Brain microvascular endothelial cell (primary cell): ENCODE measurements around the gene DPYD.

ENCODE experiments used
- DNase-seq: peaks from one replicate; pipeline ENCODE4 v3.0.0-alpha.2; 2020
- H3K27ac ChIP-seq: fragments of 250-450 bp; sonication (Bioruptor Pico); 2 replicates; pipeline ENCODE4 v1.5.1; 2020; ENCODE audit warnings: mild to moderate bottlenecking, moderate library complexity
- H3K27me3 ChIP-seq: fragments of 250-450 bp; sonication (Bioruptor Pico); replicated peaks from 2 replicates; pipeline ENCODE4 v1.5.1; 2020; ENCODE audit warnings: mild to moderate bottlenecking
- H3K36me3 ChIP-seq: fragments of 250-450 bp; sonication (Bioruptor Pico); replicated peaks from 2 replicates; pipeline ENCODE4 v1.5.1; 2020; ENCODE audit warnings: mild to moderate bottlenecking
- H3K4me3 ChIP-seq: 2 replicates; pipeline ENCODE4 v1.5.1; 2011; ENCODE audit warnings: low read depth, mild to moderate bottlenecking, control low read depth, low read length, moderate library complexity
- in situ Hi-C: cut with HindIII; loops from 2 replicates; pipeline ENCODE4 v1.10.0; 2017; ENCODE audit warnings: low sequenced_read_pairs, low pct_ligation_motif_present
- TF ChIP-seq, protein P1 (sequence below): IDR thresholded peaks from 2 replicates; pipeline ENCODE4 v1.5.1; 2011; ENCODE audit warnings: low read depth, mild to moderate bottlenecking, moderate library complexity, low read length, control low read depth, inconsistent platforms; ENCODE audit errors: missing control alignments

DPYD gene

DNA sequence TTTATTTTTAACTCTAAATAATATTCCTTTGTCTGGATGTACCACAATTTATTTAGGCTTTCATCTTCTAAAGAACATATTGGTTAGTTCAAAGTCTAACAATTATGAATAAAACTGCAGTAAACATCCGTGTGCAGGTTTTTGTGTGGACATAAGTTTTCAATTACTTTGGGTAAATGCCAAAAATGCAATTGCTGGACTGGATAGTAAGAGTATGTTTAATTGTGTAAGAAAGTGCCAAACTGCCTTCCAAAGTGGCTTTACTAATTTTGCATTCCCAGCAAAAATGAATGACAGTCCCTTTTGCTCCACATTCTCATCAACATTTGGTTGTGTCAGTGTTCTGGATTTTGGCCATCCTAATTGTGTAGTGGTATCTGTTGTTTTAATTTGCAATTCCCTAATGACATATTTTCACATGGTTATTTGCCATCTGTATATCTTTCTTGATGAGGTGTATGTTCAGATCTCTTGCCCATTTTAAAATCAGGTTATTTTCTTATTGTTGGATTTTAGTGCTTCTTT is 113.8 kb downstream of the DPYD start:
- no peak for DNase-seq
- no peak overlapping the region for H3K27ac ChIP-seq
- H3K4me3 ChIP-seq = no peak overlapping the region
- TF ChIP-seq, protein P1, sequence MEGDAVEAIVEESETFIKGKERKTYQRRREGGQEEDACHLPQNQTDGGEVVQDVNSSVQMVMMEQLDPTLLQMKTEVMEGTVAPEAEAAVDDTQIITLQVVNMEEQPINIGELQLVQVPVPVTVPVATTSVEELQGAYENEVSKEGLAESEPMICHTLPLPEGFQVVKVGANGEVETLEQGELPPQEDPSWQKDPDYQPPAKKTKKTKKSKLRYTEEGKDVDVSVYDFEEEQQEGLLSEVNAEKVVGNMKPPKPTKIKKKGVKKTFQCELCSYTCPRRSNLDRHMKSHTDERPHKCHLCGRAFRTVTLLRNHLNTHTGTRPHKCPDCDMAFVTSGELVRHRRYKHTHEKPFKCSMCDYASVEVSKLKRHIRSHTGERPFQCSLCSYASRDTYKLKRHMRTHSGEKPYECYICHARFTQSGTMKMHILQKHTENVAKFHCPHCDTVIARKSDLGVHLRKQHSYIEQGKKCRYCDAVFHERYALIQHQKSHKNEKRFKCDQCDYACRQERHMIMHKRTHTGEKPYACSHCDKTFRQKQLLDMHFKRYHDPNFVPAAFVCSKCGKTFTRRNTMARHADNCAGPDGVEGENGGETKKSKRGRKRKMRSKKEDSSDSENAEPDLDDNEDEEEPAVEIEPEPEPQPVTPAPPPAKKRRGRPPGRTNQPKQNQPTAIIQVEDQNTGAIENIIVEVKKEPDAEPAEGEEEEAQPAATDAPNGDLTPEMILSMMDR = no peak
- H3K27me3 ChIP-seq = no peaks in the 10 kb centered on the region
- in situ Hi-C loops = no loop called here
- H3K36me3 ChIP-seq = no peaks in the 10 kb centered on the region

DNA sequence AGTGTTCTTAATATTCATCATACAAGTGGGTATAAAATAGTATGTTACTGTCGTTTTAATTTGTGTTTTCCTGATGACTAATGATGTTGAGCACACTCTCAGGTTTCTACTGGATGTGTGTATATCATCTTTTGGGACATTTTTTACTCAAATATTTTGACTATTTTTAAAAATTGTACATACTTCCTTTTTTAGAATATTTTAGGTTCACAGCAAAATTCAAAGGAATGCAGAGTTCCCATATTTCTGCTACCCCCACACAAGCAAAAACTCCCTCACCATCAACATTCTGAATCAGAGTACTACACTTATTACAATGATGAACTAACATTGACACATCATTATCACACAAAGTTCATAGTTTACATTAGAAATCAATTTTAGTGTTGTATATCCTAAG is 114.5 kb downstream of the DPYD start:
- DNase-seq = no peak
- in situ Hi-C loops = no loop called here
- no peak overlapping the region for H3K4me3 ChIP-seq
- no peaks in the 10 kb centered on the region for H3K36me3 ChIP-seq
- H3K27me3 ChIP-seq = no peaks in the 10 kb centered on the region
- TF ChIP-seq, protein P1 = no peak
- no peak overlapping the region for H3K27ac ChIP-seq

DNA sequence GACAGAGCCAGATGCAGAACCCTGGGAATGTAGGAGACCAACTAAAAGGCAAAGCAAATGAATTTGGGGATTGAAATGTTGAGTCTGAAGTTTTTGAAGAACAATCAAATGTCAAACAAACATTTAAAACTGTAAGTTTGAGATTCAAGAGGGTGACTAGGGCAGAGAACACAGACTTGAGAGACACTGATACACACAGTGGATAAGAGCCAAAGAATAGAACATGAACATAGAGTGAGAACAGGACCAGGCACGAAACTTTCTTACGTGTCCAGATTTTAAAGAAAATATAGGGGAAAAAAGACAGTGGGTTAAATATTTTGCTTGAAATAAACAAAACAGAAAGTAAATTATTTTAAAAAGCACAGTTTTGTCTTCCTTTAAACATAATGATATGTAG is 115.7 kb downstream of the DPYD start:
- Histone ChIP-seq H3K36me3 (no peaks in the 10 kb centered on the region), H3K27me3 (no peaks in the 10 kb centered on the region), H3K27ac (no peak overlapping the region), H3K4me3 (no peak overlapping the region)
- in situ Hi-C loops = no loop called here
- DNase-seq = no peak
- TF ChIP-seq, protein P1 = no peak

DNA sequence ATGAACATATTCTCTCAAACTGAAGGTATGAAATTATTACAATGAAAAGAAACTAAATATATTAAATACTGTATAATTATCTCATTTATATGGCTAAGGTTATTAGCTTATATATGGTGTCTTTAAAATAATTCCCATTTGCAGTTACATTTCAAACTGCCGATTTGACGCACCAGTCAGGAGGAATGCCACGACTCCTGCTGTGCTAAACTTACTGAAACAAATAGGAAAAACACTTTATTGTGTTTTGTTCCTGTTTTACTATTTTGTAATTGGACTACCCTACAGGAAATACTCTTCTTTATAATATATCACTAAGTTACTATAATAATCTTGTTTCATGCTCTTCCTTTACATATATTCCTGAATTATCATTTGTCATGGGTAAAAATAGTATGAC is 117.8 kb downstream of the DPYD start:
- DNase-seq = no peak
- Histone ChIP-seq H3K36me3 (no peaks in the 10 kb centered on the region), H3K4me3 (no peak overlapping the region), H3K27me3 (no peaks in the 10 kb centered on the region), H3K27ac (no peak overlapping the region)
- TF ChIP-seq, protein P1 = no peak
- in situ Hi-C loops = no loop called here

DNA sequence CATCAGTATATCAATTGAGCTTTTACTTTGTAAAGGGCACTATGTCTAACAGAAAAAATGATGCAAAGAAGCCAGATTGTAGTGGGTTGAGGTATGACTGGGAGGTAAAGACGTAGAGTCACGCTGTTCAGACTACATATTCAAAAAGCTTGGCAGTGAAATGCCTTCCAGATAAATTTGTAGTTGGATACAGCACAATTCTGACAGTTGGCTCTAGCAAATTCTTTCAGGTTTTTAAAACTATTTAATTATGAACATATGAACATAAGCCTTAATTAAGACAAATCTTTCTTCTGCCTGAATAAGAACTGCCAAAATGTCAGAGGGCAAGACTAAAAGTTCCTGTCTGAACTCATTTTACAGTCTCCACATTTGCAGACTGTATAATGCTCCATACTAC is 118.8 kb downstream of the DPYD start:
- DNase-seq = no peak
- TF ChIP-seq, protein P1 = no peak
- no peak overlapping the region for H3K4me3 ChIP-seq
- H3K27me3 ChIP-seq = no peaks in the 10 kb centered on the region
- in situ Hi-C loops = no loop called here
- no peak overlapping the region for H3K27ac ChIP-seq
- H3K36me3 ChIP-seq = no peaks in the 10 kb centered on the region

DNA sequence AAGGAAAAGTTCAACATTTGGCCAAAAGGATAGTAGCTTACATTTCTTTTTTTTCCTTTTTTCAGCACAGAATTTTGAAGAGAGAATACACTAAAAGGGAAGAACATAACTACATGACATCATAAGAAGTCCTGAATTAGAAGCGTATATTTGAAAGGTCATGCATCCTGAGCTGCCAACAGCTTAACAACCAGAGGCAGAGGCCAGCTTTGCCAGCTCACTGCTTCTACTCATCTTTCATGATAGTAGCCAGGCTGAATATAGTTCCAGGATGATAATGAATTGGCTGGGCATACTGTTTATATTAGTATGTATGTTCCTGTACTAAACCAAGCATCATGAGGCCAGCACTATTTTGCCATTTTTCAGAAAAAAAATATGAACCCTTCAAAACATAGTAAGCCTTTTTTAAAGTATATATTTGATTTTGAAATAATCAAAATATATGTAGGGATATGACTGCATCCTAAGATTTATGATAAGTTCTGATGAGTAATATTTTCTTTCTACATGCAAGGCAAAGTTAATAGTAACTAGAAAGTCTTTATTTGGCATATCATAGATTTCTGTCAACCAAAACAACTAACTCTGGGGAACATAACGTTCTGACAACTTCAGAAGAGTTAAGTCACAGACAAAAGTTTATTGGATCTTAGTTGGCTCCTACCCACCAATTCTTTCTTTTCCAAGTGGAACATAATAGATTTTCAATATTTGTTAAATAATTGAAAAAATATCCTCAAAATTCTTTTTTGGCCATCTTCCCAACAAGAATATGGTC is 123.2 kb downstream of the DPYD start:
- DNase-seq = peak; percentile 7
- no peak overlapping the region for H3K27ac ChIP-seq
- TF ChIP-seq, protein P1 = no peak
- H3K36me3 ChIP-seq = no peaks in the 10 kb centered on the region
- no peaks in the 10 kb centered on the region for H3K27me3 ChIP-seq
- H3K4me3 ChIP-seq = no peak overlapping the region
- in situ Hi-C loops = no loop called here
